Kasumi-1 (cell line): ENCODE measurements around the gene OR9Q1.
A peak's percentile ranks its signal among the peaks of the same experiment; 100 is the strongest.
"Not testable (repeated sequence)": the region's sequence is repeated elsewhere in the genome, so short reads cannot be mapped to it uniquely, and the experiment has no call there.

ENCODE experiments used
- DNase-seq, 2 experiments: peaks; one replicate each; lab custom pipeline; 2025; lab: John Stamatoyannopoulos, UW

The OR9Q1 gene

DNA sequence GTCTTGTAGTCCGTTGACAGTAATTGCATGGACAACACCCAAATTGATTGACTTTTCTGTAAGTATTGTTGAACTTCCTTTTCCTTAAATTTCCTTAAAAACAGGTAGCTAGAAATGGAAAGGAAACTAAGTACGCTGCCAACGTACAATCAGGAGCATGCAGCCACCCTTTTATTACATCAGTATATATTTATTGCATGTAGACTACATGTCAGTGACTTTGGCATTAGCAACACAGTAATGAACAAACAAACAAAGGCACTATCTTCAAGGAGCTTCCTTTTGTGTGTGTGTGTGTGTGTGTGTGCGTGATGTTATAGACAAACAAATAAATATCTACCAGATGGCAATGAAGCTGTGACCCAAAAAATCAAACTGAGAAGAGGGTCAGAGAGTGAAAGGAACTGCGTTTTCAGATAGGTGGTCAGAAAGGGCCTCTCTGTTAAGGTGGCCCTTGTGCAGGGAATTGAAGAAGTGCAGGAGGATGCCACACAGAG lies at the start of gene OR9Q1:
Gene OR9Q1 (plus strand): TSS at position 447 of the 497 bp plus-strand sequence. CDS start 155,564 bp downstream, outside the sequence.
- no peak for DNase-seq

- no peak for DNase-seq
Measured at GRCh38 chr11:57974132-57974531, 49.5 kb upstream of the OR9Q1 start.

GRCh38 chr11:57974848-57975601 lies 48.7 kb upstream of the OR9Q1 start:
- DNase-seq, result no peak

DNA sequence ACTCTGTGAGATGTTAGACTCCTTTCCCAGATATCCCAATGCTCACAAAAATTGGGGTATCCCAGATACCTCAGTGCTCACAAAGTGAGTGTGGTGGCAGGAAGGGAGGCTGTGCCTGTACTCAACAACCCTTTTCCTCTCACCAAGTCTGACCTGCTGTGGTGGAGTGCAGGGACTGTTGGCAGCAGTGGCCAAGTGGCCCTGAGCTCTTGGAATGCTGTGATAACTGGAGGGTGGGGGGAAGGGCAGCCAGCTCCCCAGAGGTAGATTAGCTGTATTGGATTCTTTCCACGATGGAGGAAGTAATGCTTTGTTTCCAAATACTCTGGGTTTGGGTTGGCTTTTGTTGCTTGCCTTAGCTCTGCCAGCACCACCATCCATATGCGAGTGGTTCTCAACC lies 46.0 kb upstream of the OR9Q1 start:
- DNase-seq, result no peak

- DNase-seq, result no peak
Measured at GRCh38 chr11:57978686-57979531, 44.8 kb upstream of the OR9Q1 start.

DNA sequence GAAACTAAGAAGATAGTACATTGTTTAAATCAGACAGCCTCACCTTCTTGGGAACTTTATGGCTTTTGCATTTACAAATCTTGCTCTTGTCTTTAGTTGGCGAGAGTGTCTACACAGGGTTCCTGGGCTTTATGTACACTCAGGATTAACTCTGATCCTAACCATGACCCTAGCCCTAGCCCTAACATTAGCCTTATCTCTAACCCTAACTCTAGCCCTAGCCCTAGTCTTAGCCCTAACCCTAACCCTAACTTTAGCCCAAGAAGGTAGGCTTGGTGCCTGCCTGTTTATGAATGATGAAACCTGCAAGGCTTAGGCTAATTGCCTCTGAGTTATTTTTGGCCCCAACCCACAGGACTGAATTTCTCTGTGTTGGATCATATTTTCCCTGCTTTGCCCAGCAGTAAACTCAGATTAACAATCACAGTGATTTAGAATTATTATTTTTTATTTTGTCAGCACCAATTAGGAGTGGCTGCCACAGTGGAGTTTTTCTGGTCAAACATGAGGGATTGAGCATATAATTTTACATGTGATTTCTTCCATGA lies 44.1 kb upstream of the OR9Q1 start:
- DNase-seq, result no peak

DNA sequence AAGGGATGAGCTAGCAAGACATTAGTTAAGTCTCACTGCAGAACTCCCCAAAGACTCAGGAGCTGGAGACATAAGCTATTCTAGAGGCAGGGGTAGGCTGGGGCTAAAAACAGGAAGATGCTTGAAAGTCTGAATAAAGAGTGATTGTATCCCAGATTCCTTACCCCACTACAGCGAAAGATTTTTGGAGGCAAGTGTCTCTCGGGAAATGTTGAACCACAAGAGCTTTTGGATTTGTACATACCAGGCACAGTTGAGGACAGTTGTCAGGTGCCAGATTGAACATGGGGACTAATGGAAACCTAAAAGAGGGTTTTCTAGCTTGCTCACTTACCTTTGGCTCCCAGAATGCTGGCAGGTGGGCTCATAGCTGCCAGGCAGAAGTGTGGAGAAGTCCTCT lies 43.5 kb upstream of the OR9Q1 start:
- no peak for DNase-seq

- DNase-seq, result no peak
Measured at GRCh38 chr11:57981536-57981935, 42.1 kb upstream of the OR9Q1 start.

DNA sequence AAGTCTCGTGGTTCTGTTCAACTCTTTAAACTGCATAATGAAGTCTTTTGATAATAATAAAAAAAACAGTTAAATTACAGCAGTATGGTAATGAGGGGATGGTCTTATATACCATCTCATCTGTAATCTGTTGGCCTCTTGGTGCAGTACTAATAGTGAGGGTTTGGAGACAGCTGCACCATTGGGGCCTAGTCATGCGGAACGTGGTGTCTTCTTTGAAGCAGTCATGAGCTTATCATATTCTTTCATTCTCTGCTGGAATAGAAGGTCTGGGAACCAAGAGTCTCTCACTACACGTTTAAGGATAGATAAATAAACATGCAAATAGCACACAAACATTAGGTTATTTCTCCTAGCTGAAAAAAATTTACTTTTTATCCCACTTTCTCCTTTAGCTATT lies 40.9 kb upstream of the OR9Q1 start:
- no peak for DNase-seq

GRCh38 chr11:57983191-57983590 lies 40.5 kb upstream of the OR9Q1 start:
- no peak for DNase-seq

- not testable (repeated sequence) for DNase-seq
Measured at GRCh38 chr11:57999523-57999922, 24.2 kb upstream of the OR9Q1 start.

GRCh38 chr11:58000021-58000420 lies 23.7 kb upstream of the OR9Q1 start:
- not testable (repeated sequence) for DNase-seq

DNA sequence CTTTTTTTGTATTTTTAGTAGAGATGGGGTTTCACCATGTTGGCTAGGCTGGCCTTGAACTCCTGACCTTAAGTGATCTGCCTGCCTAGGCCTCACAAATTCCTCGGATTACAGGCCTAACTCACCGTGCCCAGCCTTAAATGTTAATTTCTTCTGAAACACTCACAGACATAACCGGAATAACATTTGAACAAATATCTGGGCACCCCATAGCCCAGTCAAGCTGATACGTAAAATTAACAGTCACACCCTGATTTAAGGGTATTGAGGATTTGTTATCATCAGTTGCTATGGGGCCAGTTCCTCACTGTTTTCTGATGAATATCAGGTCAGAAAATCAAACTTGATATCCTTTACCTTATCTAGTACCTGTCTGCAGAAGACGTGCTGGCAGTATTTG lies 23.0 kb upstream of the OR9Q1 start:
- no peak for DNase-seq

DNA sequence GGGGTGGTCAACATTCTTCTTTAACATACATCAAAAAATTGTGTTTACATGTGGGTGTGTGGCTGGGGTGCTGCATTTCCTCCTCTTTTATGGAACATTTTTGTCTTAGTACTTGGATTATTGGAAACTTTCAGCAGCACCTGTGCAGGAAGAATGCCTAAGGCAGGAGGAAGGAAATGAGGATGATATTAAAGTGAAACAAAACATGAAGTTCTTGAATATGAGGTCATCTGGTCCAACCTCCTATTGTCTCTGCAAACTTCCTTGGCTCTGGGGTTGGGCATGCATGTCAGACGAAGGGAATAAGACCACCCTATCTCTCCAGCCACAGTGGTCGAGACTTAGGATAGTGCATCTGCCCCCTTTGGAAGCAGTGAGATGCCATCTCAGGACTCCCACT lies 20.6 kb upstream of the OR9Q1 start:
- DNase-seq, result no peak

GRCh38 chr11:58003591-58003990 lies 20.1 kb upstream of the OR9Q1 start:
- no peak for DNase-seq

- DNase-seq, result no peak
Measured at GRCh38 chr11:58004664-58005063, 19.0 kb upstream of the OR9Q1 start.

DNA sequence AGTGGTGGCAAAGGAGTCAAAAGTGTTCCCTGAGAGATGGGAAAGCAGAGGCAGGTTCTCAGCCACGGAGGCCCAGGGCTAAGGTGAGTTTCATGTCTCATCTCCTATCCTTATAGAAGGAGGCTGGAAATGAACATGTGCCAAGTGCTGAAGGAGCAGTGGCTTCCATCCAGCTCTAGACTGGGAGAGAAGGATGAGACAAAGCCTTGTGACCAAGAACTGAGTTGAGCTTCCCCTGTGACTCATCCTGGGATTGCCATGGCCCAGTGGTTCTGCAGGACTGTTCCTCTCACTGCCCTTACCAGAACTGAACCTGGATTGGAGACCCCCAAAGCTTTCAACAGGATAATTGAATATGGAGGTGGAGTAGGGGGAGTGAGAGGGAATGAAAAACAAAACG lies 16.7 kb upstream of the OR9Q1 start:
- DNase-seq, result no peak

DNA sequence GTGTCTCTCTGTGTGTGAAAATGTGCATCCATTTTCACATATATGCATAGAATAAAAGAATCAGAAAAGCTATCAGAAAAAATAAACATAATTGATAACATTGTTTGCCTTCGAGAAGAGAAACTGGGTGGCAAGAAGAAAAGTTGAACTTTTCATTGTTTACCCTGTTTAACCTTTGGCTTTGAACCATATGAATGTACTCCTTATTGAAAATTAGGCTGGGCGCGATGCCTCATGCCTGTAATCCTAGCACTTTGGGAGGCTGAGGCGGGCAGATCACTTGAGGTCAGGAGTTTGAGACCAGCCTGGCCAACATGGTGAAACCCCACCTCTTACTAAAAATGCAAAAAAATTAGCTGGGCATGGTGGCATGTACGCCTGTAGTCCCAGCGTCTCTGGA lies 11.9 kb upstream of the OR9Q1 start:
- DNase-seq, result no peak

DNA sequence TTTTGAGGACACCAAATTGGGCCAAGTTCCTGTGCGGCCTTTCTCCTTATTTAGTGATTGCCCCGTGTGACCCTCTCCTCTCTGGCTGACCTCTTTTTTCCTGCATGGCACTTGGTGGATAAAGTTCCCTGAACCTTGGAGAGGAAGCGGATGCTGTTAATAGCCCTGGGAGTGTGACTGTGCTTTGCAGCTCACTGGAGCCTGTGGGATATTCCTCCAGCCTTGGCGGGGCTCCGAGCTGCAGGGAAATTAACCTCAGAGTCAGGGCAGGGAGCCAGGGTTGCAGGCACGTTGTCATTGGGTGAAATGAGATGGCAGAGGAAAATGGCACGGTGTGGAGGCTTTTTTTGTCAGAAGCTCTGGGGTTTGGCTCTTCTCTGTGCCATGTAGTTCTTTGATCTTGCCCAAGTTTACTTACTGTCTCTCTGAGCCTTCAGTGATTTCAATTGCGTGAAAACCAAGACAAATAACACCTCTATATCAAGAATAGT lies 965 bp downstream of the OR9Q1 start:
- no peak for DNase-seq

DNA sequence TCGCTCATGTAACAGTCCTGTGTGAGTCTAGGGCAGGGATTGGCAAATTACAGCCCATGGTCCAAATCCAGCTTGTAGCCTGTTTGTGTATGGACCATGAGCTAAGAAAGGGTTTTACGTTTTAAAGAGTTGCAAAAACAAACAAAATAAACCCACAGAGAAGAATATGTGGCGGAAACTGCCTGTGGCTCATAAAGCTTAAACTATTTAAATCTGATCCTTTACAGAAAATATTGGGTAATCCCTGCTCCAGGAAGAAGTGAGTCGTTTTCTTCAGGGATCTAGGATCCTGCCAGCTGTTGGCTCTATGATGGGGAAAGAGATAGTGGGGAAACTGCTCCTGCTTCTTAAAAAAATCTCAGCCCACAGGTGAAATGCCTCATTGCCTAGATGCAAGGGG lies 3.7 kb downstream of the OR9Q1 start:
- no peak for DNase-seq

DNA sequence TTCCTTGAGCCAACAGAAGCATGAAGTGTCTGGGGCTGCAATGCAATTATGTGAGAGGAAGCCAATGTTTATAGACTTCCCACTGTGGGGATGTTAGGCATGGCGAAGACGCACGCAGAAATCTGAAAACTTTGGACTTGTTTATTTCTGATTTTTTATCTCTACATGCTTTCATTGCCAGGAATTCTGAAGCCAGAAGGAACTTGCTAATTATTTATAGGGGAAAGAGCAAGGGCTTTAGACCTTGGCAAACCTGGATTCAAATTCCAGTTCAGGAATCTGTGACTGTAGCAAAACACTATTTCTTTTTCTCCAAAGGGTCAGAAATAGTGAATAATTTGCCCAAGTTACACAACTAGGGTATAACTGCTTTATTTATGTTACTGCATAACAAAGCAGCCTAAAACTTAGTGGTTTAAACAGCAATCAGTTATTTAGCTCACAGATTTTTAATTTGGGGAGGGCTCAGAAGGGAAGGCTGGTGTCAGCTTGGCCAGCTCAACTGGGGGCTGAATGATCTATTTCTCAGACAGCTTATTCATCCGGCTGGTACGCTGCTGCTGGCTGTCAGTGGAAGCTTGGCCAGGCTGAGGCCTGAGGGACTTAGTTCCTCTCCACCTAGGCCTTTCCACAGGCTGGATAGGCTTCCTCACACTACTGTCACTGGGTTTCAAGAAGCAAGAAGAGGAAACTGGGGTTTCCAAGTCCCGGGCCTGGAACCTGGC lies 5.2 kb downstream of the OR9Q1 start:
- peak; percentile 34 to 53 for DNase-seq

GRCh38 chr11:58030653-58031052 lies 7.0 kb downstream of the OR9Q1 start, which contains the start of gene OR6Q1:
OR6Q1 (plus strand) TSS chr11:58030953; CDS start chr11:58030953, 0 bp downstream.
- DNase-seq, result no peak
